ENCODE measurements around the gene GMEB2.
"Not testable (repeated sequence)": the region's sequence is repeated elsewhere in the genome, so short reads cannot be mapped to it uniquely, and the experiment has no call there.

The GMEB2 gene

GRCh38 chr20:63572071-63572787 is 54.7 kb downstream of the GMEB2 start:
- DNase-seq (ENCODE audit: low spot score): no peak

GRCh38 chr20:63571087-63571478 is 55.8 kb downstream of the GMEB2 start:
- DNase-seq (ENCODE audit: low spot score): not testable (repeated sequence)

- no peak for DNase-seq (ENCODE audit: low spot score)
Measured at GRCh38 chr20:63570281-63571086, 56.4 kb downstream of the GMEB2 start.

- DNase-seq (ENCODE audit: low spot score): no peak
Measured at GRCh38 chr20:63568986-63569949, 57.6 kb downstream of the GMEB2 start.

GRCh38 chr20:63568170-63568981 is 58.5 kb downstream of the GMEB2 start:
- no peak for DNase-seq (ENCODE audit: low spot score)

- DNase-seq (ENCODE audit: low spot score): no peak
Measured at GRCh38 chr20:63567386-63568169, 59.3 kb downstream of the GMEB2 start.

GRCh38 chr20:63567136-63567385 is 59.8 kb downstream of the GMEB2 start:
- DNase-seq (ENCODE audit: low spot score): no peak

GRCh38 chr20:63566395-63567135 is 60.3 kb downstream of the GMEB2 start:
- no peak for DNase-seq (ENCODE audit: low spot score)

- DNase-seq (ENCODE audit: low spot score): no peak
Measured at GRCh38 chr20:63565699-63566335, 61.1 kb downstream of the GMEB2 start.

GRCh38 chr20:63565021-63565698 is 61.7 kb downstream of the GMEB2 start:
- DNase-seq (ENCODE audit: low spot score): no peak

GRCh38 chr20:63564036-63564810 is 62.7 kb downstream of the GMEB2 start:
- no peak for DNase-seq (ENCODE audit: low spot score)

- DNase-seq (ENCODE audit: low spot score): no peak
Measured at GRCh38 chr20:63563225-63563935, 63.5 kb downstream of the GMEB2 start.

GRCh38 chr20:63562461-63563224 is 64.3 kb downstream of the GMEB2 start:
- no peak for DNase-seq (ENCODE audit: low spot score)

GRCh38 chr20:63561624-63562396 is 65.1 kb downstream of the GMEB2 start:
- DNase-seq (ENCODE audit: low spot score): no peak

- DNase-seq (ENCODE audit: low spot score): no peak
Measured at GRCh38 chr20:63560856-63561609, 65.9 kb downstream of the GMEB2 start.

Data from kidney tubule cell (primary cell).